ENCODE measurements around the gene CRY1. TPM values are rescaled to one million over a fixed set of nuclear protein-coding genes. Genes with fewer than 3 reads are reported as not detected.

The CRY1 gene
- total and polyA plus RNA-seq, 8 donors, result 3.6 to 95.1 (median 24.0) TPM

GRCh38 chr12:107122452-107122958, 29.2 kb upstream of the CRY1 start:
- no peak for DNase-seq
- intact Hi-C loops (cut with DNase I; ENCODE audit: low total_unique reads), result no loop called here
- WGBS, 5 donors, result 29 to 44% (median 31%) methylated on average over 3 of the region's 3 CpGs
- Histone ChIP-seq H3K27ac (no peak overlapping the region), H3K9me3 (no peaks in the 10 kb centered on the region), H3K36me3 (no peaks in the 10 kb centered on the region), H3K27me3 (peaks cover 0 to 22% (median 3%) of the 10 kb centered on the region in 3 donors), H3K4me1 (peaks cover 0 to 5% (median 0%) of the 10 kb centered on the region in 4 donors), H3K4me3 (no peak overlapping the region)
- no peak for TF ChIP-seq POLR2A (IDR thresholded peaks at IDR 0.05)
- TF ChIP-seq POLR2AphosphoS5 (IDR thresholded peaks at IDR 0.05), result no peak
- no peak for TF ChIP-seq EP300 (IDR thresholded peaks at IDR 0.05)
- no peak for TF ChIP-seq CTCF (IDR thresholded peaks at IDR 0.05)

- no peak overlapping the region for H3K27ac ChIP-seq
- TF ChIP-seq EP300 (IDR thresholded peaks at IDR 0.05) (no peak), CTCF (IDR thresholded peaks at IDR 0.05) (no peak), POLR2A (IDR thresholded peaks at IDR 0.05) (no peak), POLR2AphosphoS5 (IDR thresholded peaks at IDR 0.05) (no peak)
- intact Hi-C loops (cut with DNase I; ENCODE audit: low total_unique reads), result no loop called here
- peaks cover 0 to 22% (median 3%) of the 10 kb centered on the region in 3 donors for H3K27me3 ChIP-seq
- WGBS, 5 donors, result 48 to 62% (median 56%) methylated on average over 3 of the region's 3 CpGs
- no peak overlapping the region for H3K4me3 ChIP-seq
- peaks cover 0 to 5% (median 0%) of the 10 kb centered on the region in 4 donors for H3K4me1 ChIP-seq
- no peak for DNase-seq
- H3K9me3 ChIP-seq, result no peaks in the 10 kb centered on the region
- no peaks in the 10 kb centered on the region for H3K36me3 ChIP-seq
These were observed 25.7 kb upstream of the CRY1 start for GRCh38 chr12:107119091-107119490.

GRCh38 chr12:107118624-107119023, 25.3 kb upstream of the CRY1 start:
- intact Hi-C loops (cut with DNase I; ENCODE audit: low total_unique reads), result no loop called here
- Histone ChIP-seq H3K27me3 (peaks cover 0 to 20% (median under 1%) of the 10 kb centered on the region in 3 donors), H3K36me3 (no peaks in the 10 kb centered on the region), H3K4me1 (peaks cover 0 to 5% (median 0%) of the 10 kb centered on the region in 4 donors), H3K9me3 (no peaks in the 10 kb centered on the region), H3K4me3 (no peak overlapping the region), H3K27ac (peak overlapping the region in 1 of 5 donors; percentile 30)
- no peak for TF ChIP-seq POLR2AphosphoS5 (IDR thresholded peaks at IDR 0.05)
- TF ChIP-seq POLR2A (IDR thresholded peaks at IDR 0.05), result no peak
- no peak for TF ChIP-seq EP300 (IDR thresholded peaks at IDR 0.05)
- TF ChIP-seq CTCF (IDR thresholded peaks at IDR 0.05), result no peak
- DNase-seq, result no peak
- 26 to 77% (median 40%) methylated on average over 4 of the region's 4 CpGs for WGBS, 5 donors

- H3K36me3 ChIP-seq, result no peaks in the 10 kb centered on the region
- no peak overlapping the region for H3K27ac ChIP-seq
- intact Hi-C loops (cut with DNase I; ENCODE audit: low total_unique reads), result no loop called here
- peaks cover 0 to 5% (median 0%) of the 10 kb centered on the region in 4 donors for H3K4me1 ChIP-seq
- 81 to 97% (median 93%) methylated on average over 2 of the region's 2 CpGs for WGBS, 5 donors
- DNase-seq, result no peak
- H3K9me3 ChIP-seq, result no peaks in the 10 kb centered on the region
- H3K4me3 ChIP-seq, result no peak overlapping the region
- TF ChIP-seq EP300 (IDR thresholded peaks at IDR 0.05), result no peak
- TF ChIP-seq POLR2AphosphoS5 (IDR thresholded peaks at IDR 0.05), result no peak
- no peak for TF ChIP-seq CTCF (IDR thresholded peaks at IDR 0.05)
- TF ChIP-seq POLR2A (IDR thresholded peaks at IDR 0.05), result no peak
- H3K27me3 ChIP-seq, result no peaks in the 10 kb centered on the region
These were observed 21.8 kb upstream of the CRY1 start for GRCh38 chr12:107115119-107115518.

Data from stomach (tissue), 9 donors.